ENCODE measurements around the gene DAP3. TPM values are rescaled to one million over a fixed set of nuclear protein-coding genes. Genes with fewer than 3 reads are reported as not detected.

DAP3 gene
- total and polyA plus RNA-seq, 9 of the 15 experiments (the other 6 are each of a cell fraction or from before 2014, with no cell fraction given): 155 to 484 (median 298) TPM

DNA sequence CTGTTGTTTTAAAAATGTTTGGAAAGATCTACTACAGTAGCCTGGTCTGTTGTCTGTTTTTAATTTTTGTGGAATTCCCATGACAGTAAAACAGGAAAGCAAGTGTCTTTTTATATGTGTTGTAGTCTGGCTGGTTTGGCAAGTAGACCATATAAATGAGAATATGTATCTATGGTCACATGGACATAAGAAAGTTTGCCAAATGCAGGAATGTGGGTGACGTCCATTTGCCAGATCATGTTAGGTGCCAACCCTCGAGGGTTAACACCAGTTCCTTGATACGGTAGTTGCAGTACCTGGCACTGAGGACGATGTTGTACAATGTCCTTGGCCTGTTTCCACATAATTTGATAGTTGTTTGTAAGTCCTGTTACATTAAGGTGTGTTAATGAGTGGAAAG, 6.2 kb downstream of the DAP3 start:
- H3K4me2 ChIP-seq (ENCODE audit: insufficient read depth, low read length): no peak overlapping the region
- CTCF ChIA-PET (ENCODE audit: low intra/inter-chr PET ratio): no interaction called here
- no TSS peak for BruUV-seq (replicated peaks)
- H3K4me1 ChIP-seq (replicated peaks in 1 of 2; ENCODE audit: control insufficient read depth in 2 of 2, insufficient read depth in 2 of 2, low read length in 2 of 2): peaks cover 18 to 40% of the 10 kb centered on the region in 2 experiments; a peak in 4 of 5 replicates
- no peaks in the 10 kb centered on the region for H3K27me3 ChIP-seq (ENCODE audit: control insufficient read depth in 2 of 2, insufficient read depth in 2 of 2, low read length in 2 of 2)
- in situ Hi-C loops (cut with MboI) (no loop called here), intact Hi-C loops (cut with micrococcal nuclease) (no loop called here)
- WGBS (ENCODE audit: insufficient coverage, low coverage, missing lambda C conversion rate): 91% methylated on average over 4 of the region's 4 CpGs
- H3K4me3 ChIP-seq: no peak overlapping the region
- H3K79me2 ChIP-seq (ENCODE audit: control insufficient read depth, insufficient read depth, low read length): peaks cover 99% of the 10 kb centered on the region
- no peak overlapping the region for H3K27ac ChIP-seq (ENCODE audit: extremely low read depth, low read depth, low read length)
- no peak overlapping the region for H3K9ac ChIP-seq (ENCODE audit: insufficient read depth in 1 of 2, low read depth in 2 of 2, low read length in 2 of 2)
- H3K36me3 ChIP-seq (ENCODE audit: control insufficient read depth, insufficient read depth, low read length): peaks cover 67% of the 10 kb centered on the region
- no peaks in the 10 kb centered on the region for H3K9me1 ChIP-seq (ENCODE audit: control insufficient read depth, insufficient read depth, low read length)
- H2AFZ ChIP-seq (ENCODE audit: low read depth, low read length): no peak overlapping the region
- ATAC-seq: no peak
- FAIRE-seq: no peak
- H4K20me1 ChIP-seq (replicated peaks; ENCODE audit: control insufficient read depth, insufficient read depth, low read length): no peaks in the 10 kb centered on the region
- DNase-seq (ENCODE audit: extremely low read depth in 1 of 4, low spot score in 3 of 4): no peak
- peaks cover 24% of the 10 kb centered on the region for H3K9me3 ChIP-seq (replicated peaks; ENCODE audit: control insufficient read depth, insufficient read depth, low read depth, low read length)
- POLR2A ChIA-PET: interaction anchor here (0.7 kb wide), 1 partner anchor 14 kb away, joined by 3 read pairs; no protein-coding TSS in a partner anchor
- TF ChIP-seq L3MBTL2 (IDR thresholded peaks at IDR 0.05) (no peak), PTTG1 (tag; IDR thresholded peaks at IDR 0.05; ENCODE audit: low read depth) (no peak), PRPF4 (IDR thresholded peaks at IDR 0.05; ENCODE audit: insufficient read depth, low read depth, low read length, poor library complexity, severe bottlenecking) (no peak), KLF10 (CRISPR knock-in tag; IDR thresholded peaks at IDR 0.05) (no peak), GTF2F1 (IDR thresholded peaks at IDR 0.05; ENCODE audit: low read depth, low read length) (no peak), ETS2 (tag; IDR thresholded peaks at IDR 0.05; ENCODE audit: borderline replicate concordance, poor library complexity, severe bottlenecking) (no peak), ATF7 (IDR thresholded peaks at IDR 0.05) (no peak), CREB1 (IDR thresholded peaks at IDR 0.05) (no peak), CREB1 (CRISPR knock-in tag; IDR thresholded peaks at IDR 0.05) (no peak), HDAC2 (IDR thresholded peaks at IDR 0.05) (no peak)
- TF ChIP-seq, protein P1, sequence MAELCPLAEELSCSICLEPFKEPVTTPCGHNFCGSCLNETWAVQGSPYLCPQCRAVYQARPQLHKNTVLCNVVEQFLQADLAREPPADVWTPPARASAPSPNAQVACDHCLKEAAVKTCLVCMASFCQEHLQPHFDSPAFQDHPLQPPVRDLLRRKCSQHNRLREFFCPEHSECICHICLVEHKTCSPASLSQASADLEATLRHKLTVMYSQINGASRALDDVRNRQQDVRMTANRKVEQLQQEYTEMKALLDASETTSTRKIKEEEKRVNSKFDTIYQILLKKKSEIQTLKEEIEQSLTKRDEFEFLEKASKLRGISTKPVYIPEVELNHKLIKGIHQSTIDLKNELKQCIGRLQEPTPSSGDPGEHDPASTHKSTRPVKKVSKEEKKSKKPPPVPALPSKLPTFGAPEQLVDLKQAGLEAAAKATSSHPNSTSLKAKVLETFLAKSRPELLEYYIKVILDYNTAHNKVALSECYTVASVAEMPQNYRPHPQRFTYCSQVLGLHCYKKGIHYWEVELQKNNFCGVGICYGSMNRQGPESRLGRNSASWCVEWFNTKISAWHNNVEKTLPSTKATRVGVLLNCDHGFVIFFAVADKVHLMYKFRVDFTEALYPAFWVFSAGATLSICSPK (IDR thresholded peaks at IDR 0.05; ENCODE audit: borderline replicate concordance): no peak
- TF ChIP-seq, protein P2, sequence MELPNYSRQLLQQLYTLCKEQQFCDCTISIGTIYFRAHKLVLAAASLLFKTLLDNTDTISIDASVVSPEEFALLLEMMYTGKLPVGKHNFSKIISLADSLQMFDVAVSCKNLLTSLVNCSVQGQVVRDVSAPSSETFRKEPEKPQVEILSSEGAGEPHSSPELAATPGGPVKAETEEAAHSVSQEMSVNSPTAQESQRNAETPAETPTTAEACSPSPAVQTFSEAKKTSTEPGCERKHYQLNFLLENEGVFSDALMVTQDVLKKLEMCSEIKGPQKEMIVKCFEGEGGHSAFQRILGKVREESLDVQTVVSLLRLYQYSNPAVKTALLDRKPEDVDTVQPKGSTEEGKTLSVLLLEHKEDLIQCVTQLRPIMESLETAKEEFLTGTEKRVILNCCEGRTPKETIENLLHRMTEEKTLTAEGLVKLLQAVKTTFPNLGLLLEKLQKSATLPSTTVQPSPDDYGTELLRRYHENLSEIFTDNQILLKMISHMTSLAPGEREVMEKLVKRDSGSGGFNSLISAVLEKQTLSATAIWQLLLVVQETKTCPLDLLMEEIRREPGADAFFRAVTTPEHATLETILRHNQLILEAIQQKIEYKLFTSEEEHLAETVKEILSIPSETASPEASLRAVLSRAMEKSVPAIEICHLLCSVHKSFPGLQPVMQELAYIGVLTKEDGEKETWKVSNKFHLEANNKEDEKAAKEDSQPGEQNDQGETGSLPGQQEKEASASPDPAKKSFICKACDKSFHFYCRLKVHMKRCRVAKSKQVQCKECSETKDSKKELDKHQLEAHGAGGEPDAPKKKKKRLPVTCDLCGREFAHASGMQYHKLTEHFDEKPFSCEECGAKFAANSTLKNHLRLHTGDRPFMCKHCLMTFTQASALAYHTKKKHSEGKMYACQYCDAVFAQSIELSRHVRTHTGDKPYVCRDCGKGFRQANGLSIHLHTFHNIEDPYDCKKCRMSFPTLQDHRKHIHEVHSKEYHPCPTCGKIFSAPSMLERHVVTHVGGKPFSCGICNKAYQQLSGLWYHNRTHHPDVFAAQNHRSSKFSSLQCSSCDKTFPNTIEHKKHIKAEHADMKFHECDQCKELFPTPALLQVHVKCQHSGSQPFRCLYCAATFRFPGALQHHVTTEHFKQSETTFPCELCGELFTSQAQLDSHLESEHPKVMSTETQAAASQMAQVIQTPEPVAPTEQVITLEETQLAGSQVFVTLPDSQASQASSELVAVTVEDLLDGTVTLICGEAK (IDR thresholded peaks at IDR 0.05): no peak
- TF ChIP-seq, protein P2 (CRISPR knock-in tag; IDR thresholded peaks at IDR 0.05): no peak
